Epithelial cell of prostate (primary cell): ENCODE results near the gene RUNX1.
"Not testable (repeated sequence)": the region's sequence is repeated elsewhere in the genome, so short reads cannot be mapped to it uniquely, and the experiment has no call there.

Experiments used
- DNase-seq: peaks from one replicate; pipeline ENCODE4 v3.0.0-alpha.2; 2011; ENCODE audit warnings: low read depth, low spot score
- H3K27ac ChIP-seq: fragments of 450-650 bp; 2 replicates; pipeline ENCODE4 v1.5.1; 2017; ENCODE audit warnings: mild to moderate bottlenecking

RUNX1 gene

DNA sequence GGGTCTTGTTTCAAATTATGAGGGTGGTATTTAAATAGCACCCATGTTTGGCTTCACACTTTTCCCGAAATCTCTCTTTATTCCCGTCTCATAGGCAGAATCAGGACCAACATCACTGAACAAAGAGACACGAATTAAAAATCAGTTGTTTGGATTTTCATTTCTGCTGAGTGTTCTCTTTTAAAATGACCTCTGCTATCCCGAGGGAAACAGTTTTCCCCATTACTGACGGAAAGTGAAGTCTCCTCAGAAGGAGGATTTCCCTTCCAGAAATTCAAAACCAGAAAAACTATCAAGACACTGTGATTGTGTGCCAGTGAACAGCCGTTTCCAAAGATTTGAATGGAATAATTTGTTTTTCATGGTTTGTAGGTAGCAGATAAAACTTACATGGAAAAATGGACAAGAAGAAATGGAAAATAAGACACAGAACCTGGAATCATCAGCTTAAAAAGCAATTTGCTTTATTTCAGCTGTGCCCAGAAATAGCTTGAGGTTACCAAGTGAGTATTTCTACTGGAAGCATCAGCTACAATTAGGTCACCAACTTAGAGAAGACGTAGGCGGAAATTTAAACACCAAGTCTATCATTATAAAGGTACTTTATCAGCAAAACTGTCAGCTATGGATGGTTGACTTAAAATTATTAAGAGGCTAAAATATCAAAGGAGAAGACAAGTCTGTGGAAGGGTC, 68.5 kb downstream of the RUNX1 start:
- no peak for DNase-seq
- no peak overlapping the region for H3K27ac ChIP-seq

DNA sequence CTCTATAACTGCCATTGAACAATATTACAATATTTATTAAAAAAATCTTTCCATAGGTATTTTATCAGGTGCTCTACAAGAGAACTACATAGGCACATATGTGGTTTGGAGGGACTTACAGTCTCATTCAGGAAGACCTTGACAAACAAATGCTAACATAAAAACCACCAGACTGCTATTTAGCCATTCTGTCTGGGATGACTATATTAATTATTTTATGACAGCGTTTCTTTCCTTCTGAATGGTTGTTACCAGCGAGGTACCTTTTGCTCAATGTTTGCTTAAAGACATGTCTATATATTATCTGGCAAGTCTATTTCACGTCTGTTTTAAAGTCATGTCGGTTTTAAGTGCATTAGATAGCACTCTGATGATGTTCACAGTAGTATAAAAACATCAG, 69.7 kb downstream of the RUNX1 start:
- no peak overlapping the region for H3K27ac ChIP-seq
- no peak for DNase-seq

GRCh38 chr21:34977333-34977732, 71.8 kb downstream of the RUNX1 start:
- no peak overlapping the region for H3K27ac ChIP-seq
- DNase-seq: no peak

- DNase-seq: no peak
- no peak overlapping the region for H3K27ac ChIP-seq
These were observed 74.7 kb downstream of the RUNX1 start for GRCh38 chr21:34974162-34974981.

DNA sequence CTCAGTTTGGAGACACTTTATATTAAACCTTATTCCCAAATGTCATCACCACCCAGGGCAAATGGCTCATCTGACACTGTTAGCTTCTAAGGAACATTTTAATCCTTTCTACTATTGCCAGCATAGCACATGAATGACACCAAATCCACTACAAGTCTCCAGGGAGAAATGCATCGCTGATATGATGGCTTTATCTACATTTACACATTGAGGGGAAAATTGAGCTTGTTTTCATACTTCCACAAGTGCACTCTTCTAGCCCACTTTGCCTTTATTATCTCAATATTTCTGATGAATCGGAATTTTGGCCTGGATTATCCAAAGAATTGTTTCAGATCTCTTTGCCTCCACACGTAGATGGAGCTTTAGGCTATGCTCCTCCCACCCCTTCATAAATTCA, 75.4 kb downstream of the RUNX1 start:
- no peak overlapping the region for H3K27ac ChIP-seq
- DNase-seq: no peak

DNA sequence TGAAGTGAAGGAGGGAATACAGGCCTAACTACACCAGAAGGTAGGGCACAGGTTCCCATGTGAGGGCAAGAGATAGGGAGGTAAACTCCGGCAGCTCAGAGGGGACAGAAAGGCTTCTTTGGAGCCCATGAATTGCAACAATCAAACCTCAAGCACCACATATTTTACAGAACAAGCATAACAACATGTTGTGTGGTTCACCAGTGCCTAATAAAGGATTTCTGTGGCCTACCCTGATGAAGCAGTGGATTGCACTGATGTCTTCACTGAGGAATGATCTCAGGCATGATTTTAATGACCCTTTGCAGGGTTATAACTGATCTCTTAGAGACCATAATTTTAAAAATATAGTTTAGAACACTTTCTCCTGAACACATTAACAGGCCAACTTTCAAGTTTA, 77.4 kb downstream of the RUNX1 start:
- DNase-seq: no peak
- no peak overlapping the region for H3K27ac ChIP-seq

DNA sequence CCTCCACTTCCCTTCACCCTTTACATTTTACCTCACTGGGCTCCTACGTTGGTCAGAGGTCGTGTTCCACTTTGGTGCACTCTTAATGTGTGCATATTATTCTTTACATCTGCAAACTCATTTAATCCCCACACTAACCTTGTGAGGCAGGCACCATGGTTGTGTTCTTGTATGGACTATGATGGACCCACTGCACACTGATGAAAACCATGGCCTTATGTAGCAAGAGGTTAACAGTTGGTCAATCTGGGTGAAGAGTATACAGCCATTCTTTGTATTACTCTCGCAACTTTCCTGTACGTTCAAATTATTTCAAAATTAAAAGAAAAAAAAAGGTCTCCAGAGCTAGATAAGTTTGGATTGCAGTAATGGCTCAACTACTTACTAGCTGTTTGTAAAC, 78.5 kb downstream of the RUNX1 start:
- no peak overlapping the region for H3K27ac ChIP-seq
- no peak for DNase-seq

DNA sequence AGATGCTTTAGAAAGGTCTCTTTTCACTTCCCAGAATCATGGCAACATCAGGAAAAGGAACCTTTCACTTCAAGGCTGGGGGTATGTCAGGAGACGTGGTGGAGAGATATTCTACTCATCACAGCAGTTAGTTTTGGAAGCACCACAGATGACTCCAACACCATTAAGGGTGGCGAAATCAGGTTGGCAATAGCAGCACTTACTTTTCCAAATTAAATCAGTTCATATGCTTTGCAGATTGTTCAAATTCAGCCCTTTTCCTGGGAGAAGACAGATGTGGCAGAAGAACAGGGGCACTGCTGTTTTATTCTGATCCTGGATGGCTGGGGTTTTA, 79.0 kb downstream of the RUNX1 start:
- DNase-seq: no peak
- H3K27ac ChIP-seq: no peak overlapping the region

DNA sequence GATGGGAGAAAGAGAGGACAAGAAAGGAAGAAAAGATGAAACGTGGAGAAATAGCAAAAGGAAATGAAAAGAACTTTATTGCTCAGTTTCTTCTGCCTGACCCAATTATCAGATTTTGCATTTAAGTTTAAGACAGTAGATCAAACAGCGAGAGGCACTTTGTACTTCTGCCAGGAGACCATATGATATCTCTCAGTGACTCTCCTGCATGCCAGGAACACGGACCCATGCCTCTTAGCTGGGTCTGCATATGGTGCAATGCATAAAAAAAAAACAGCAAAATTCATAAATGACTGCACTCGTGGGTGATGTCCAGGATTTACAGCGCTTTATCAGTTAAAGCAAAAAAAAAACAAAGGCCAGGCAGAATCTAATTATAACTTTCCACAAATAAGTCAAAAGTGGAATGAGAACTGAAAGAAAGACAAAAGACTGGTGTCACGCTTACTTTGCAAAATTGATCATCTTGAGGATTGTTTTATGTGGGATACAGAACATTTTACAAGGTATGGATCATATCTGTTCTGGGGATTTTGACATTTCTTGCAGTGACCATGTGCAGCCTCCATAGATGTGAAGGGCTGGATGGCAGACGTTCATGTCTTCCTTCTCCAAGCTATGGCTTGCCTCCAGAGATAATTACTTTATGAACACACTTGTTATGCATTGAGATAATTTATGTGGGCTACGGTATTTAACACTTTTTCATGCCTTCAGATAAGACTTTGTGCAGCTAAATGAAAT, 79.5 kb downstream of the RUNX1 start:
- DNase-seq: no peak
- no peak overlapping the region for H3K27ac ChIP-seq

GRCh38 chr21:34968414-34969333, 80.4 kb downstream of the RUNX1 start:
- DNase-seq: no peak

DNA sequence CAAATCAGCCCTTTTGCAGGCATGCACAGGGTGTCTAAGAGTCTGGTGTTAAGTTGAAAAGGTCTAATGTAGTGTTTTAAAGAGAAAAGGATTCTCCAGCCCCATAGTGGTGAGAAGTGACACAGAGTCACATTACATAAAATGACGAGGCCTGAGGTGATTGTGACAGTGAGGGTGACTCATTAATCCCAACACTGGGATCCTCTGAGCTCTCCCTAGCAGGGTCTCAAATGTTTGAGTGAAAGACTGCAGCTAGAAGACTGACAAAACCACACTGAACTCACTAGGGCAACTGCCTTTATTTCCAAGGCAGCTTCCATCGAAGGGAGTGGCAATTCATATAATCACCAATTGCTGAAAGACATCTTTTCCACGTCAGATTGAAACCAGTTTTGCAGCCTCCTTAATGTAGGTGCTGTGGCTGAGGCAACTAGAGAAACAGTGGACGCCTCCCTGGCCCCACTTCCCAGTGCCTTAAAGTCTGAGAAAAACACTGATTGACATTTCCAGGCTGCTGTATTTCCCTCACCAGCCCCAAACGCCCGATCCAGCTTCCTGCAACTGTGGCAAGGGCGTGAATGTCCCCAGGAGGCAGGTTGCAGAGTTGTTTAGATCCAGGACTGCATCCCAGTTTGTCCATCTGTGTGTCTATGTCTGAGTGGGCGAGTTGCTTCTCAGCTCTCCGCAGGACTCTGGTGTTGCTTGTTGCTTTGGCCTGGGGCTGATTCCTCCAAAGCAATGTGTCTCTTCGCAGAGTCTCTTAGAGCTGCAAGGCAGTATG, 81.4 kb downstream of the RUNX1 start:
- no peak for DNase-seq
- H3K27ac ChIP-seq: no peak overlapping the region

More at GRCh38 chr21:34968414-34969333, 80.4 kb downstream of the RUNX1 start:
- H3K27ac ChIP-seq: no peak overlapping the region

GRCh38 chr21:34966881-34967280, 82.2 kb downstream of the RUNX1 start:
- H3K27ac ChIP-seq, DNase-seq: not testable (repeated sequence)

GRCh38 chr21:34965200-34966174, 83.6 kb downstream of the RUNX1 start:
- no peak for DNase-seq

DNA sequence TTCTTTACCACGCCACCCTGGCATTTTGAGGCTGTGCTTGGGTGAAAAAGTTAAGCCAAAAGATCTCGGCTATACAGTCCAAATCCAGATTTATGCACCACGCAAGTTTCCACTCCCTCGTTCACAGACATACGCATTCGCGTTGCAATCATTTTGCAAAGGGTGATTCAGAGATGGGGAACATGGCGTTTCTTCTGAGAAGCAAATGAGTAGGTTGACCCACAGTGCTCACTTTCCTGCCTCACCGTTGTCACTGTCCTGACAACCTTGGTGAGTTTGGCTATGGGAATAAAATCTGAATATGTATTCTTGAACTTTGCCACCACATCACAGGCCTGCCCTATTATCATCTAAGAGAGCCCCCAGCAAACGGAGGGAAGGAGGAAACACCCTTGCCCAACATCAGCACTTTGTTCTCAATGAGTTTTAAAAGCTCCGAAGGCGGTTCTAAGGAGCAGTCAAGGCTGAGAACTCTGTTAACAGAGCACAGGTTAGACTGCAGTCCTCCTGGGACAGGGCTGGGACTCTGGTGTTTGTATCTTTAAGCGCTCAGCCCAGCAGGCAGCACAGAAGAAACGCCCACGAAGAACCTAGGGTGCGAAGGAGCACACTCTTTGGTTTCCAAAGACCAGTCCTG, 86.4 kb downstream of the RUNX1 start:
- no peak for DNase-seq
- no peak overlapping the region for H3K27ac ChIP-seq

More at GRCh38 chr21:34965200-34966174, 83.6 kb downstream of the RUNX1 start:
- H3K27ac ChIP-seq: no peak overlapping the region

GRCh38 chr21:34962136-34962535, 87.0 kb downstream of the RUNX1 start:
- no peak overlapping the region for H3K27ac ChIP-seq
- DNase-seq: no peak

GRCh38 chr21:34960687-34961086, 88.4 kb downstream of the RUNX1 start:
- no peak for DNase-seq
- H3K27ac ChIP-seq: no peak overlapping the region

DNA sequence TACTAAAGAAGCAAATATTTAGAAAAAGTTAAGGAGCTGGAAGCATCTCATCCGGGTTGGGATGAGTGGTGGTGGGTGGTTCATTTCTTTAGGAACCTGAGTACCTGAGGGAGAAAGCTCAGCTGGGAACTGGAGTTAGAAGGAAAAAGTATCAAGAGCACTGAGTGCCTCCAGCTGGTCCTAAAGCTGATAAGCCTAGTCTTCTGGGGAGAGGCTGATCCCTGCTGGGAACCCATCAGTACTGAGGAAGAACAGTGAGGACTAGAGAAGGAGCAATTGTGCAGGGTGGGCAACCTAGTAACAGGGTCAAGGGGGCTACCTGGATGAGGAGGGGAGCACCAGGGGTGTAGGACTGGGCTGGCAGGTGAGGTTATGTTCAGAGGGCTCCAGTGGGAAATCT, 89.5 kb downstream of the RUNX1 start:
- no peak for DNase-seq
- H3K27ac ChIP-seq: no peak overlapping the region

GRCh38 chr21:34958040-34958439, 91.1 kb downstream of the RUNX1 start:
- H3K27ac ChIP-seq: no peak overlapping the region
- no peak for DNase-seq
